HepG2 (cell line): Measurements from ENCODE around the gene PYGO2. TPM values are rescaled to one million over a fixed set of nuclear protein-coding genes. Genes with fewer than 3 reads are reported as not detected.

Experiments
- AGO2 ChIP-seq: fragments of 200-400 bp; formaldehyde crosslinking; optimal IDR thresholded peaks from 2 replicates; pipeline ENCODE3; 2017; ENCODE audit warnings: mild to moderate bottlenecking, low read depth, low read length, moderate library complexity
- DPF2 ChIP-seq: sonication (generic); formaldehyde crosslinking; IDR thresholded peaks from 2 replicates; pipeline ENCODE4 v1.4.0; 2020; ENCODE audit warnings: mild to moderate bottlenecking, low read depth, missing genetic modification reagents, borderline replicate concordance
- FIP1L1 ChIP-seq: fragments of 200-400 bp; formaldehyde crosslinking; IDR thresholded peaks from 2 replicates; pipeline ENCODE4 v1.6.1; 2018; ENCODE audit warnings: low read depth, mild to moderate bottlenecking, low read length, moderate library complexity, borderline replicate concordance; ENCODE audit not compliant: insufficient read depth
- LCORL ChIP-seq, 2 experiments: fragments of 450-650 bp in 1 of 2; sonication (generic) in 1 of 2; formaldehyde crosslinking in 1 of 2; IDR thresholded peaks; 2 replicates each; pipeline versions ENCODE4 v1.5.0 to v1.6.1; 2017 to 2020; ENCODE audit warnings: antibody characterized with exemption in 1 of 2, missing genetic modification reagents in 1 of 2
- MIER2 ChIP-seq: IDR thresholded peaks from 2 replicates; pipeline ENCODE4 v1.6.1; 2016; ENCODE audit warnings: missing biosample characterization, missing genetic modification reagents
- MTF1 ChIP-seq: sonication (generic); formaldehyde crosslinking; IDR thresholded peaks from 2 replicates; pipeline ENCODE4 v1.5.0; 2020; ENCODE audit warnings: missing genetic modification reagents
- MZF1 ChIP-seq: sonication (generic); formaldehyde crosslinking; IDR thresholded peaks from 2 replicates; pipeline ENCODE4 v1.8.1; 2023; ENCODE audit warnings: mild to moderate bottlenecking, missing genetic modification reagents, borderline replicate concordance
- PBX3 ChIP-seq: sonication (generic); formaldehyde crosslinking; IDR thresholded peaks from 2 replicates; pipeline ENCODE4 v1.8.1; 2023; ENCODE audit warnings: missing genetic modification reagents, inconsistent platforms, borderline replicate concordance
- POGK ChIP-seq: sonication (generic); formaldehyde crosslinking; conservative IDR thresholded peaks from 2 replicates; pipeline ENCODE4 v1.8.0; 2022; ENCODE audit warnings: mild to moderate bottlenecking, moderate library complexity, missing genetic modification reagents
- POLR2A ChIP-seq, 2 experiments: IDR thresholded peaks; 2 replicates each; pipeline ENCODE4 v1.6.1; 2011; ENCODE audit warnings: low read depth in 2 of 2, low read length in 2 of 2, mild to moderate bottlenecking in 1 of 2, moderate library complexity in 1 of 2; ENCODE audit not compliant: insufficient read depth in 1 of 2
- POLR2AphosphoS5 ChIP-seq: IDR thresholded peaks from 2 replicates; pipeline ENCODE4 v1.6.1; 2012; ENCODE audit warnings: low read depth, low read length
- RBFOX2 ChIP-seq: fragments of 200-400 bp; formaldehyde crosslinking; IDR thresholded peaks from 2 replicates; pipeline ENCODE4 v1.6.1; 2017; ENCODE audit warnings: low read depth, mild to moderate bottlenecking, low read length
- SSRP1 ChIP-seq: IDR thresholded peaks from 2 replicates; pipeline ENCODE4 v1.6.1; 2016; ENCODE audit warnings: control low read depth
- TAF15 ChIP-seq: fragments of 200-400 bp; formaldehyde crosslinking; IDR thresholded peaks from one replicate; pipeline ENCODE4 v1.6.1; 2018; ENCODE audit warnings: mild to moderate bottlenecking, low read depth, low read length; ENCODE audit not compliant: poor library complexity, severe bottlenecking
- TBX2 ChIP-seq: sonication (generic); formaldehyde crosslinking; IDR thresholded peaks from 2 replicates; pipeline ENCODE4 v1.5.0; 2020; ENCODE audit warnings: missing genetic modification reagents, mild to moderate bottlenecking, borderline replicate concordance
- THYN1 ChIP-seq: sonication (generic); formaldehyde crosslinking; IDR thresholded peaks from 2 replicates; pipeline ENCODE4 v1.8.1; 2023; ENCODE audit warnings: low read depth, mild to moderate bottlenecking, moderate library complexity, missing genetic modification reagents, borderline replicate concordance
- TOPORS ChIP-seq: sonication (generic); formaldehyde crosslinking; IDR thresholded peaks from 2 replicates; pipeline ENCODE4 v1.8.0; 2023; ENCODE audit warnings: mild to moderate bottlenecking, missing genetic modification reagents
- TSC22D2 ChIP-seq: sonication (generic); formaldehyde crosslinking; IDR thresholded peaks from 2 replicates; pipeline ENCODE4 v1.5.1; 2020; ENCODE audit warnings: missing genetic modification reagents, mild to moderate bottlenecking, borderline replicate concordance
- ZEB1 ChIP-seq: IDR thresholded peaks from 2 replicates; pipeline ENCODE4 v1.6.1; 2012; ENCODE audit warnings: mild to moderate bottlenecking, low read depth, inconsistent platforms; ENCODE audit not compliant: insufficient replicate concordance
- ZFYVE20 ChIP-seq: sonication (generic); formaldehyde crosslinking; IDR thresholded peaks from 2 replicates; pipeline ENCODE4 v1.8.0; 2023; ENCODE audit warnings: low read depth, mild to moderate bottlenecking, moderate library complexity, missing genetic modification reagents, borderline replicate concordance
- ZNF24 ChIP-seq: fragments of 450-650 bp; IDR thresholded peaks from 2 replicates; pipeline ENCODE4 v1.6.1; 2017; ENCODE audit warnings: antibody characterized with exemption, mild to moderate bottlenecking
- ZNF414 ChIP-seq: sonication (generic); formaldehyde crosslinking; IDR thresholded peaks from 2 replicates; pipeline ENCODE4 v1.5.0; 2020; ENCODE audit warnings: missing genetic modification reagents
- ZNF562 ChIP-seq: sonication (generic); formaldehyde crosslinking; IDR thresholded peaks from 2 replicates; pipeline ENCODE4 v1.8.0; 2022; ENCODE audit warnings: missing genetic modification reagents, borderline replicate concordance
- ZNF598 ChIP-seq: sonication (generic); formaldehyde crosslinking; IDR thresholded peaks from 2 replicates; pipeline ENCODE4 v1.5.1; 2020; ENCODE audit warnings: mild to moderate bottlenecking, missing genetic modification reagents, borderline replicate concordance
- ZNF883 ChIP-seq: sonication (generic); formaldehyde crosslinking; IDR thresholded peaks from 2 replicates; pipeline ENCODE4 v1.5.1; 2020; ENCODE audit warnings: mild to moderate bottlenecking, missing genetic modification reagents; ENCODE audit errors: not compliant biosample characterization
- ZNF891 ChIP-seq: sonication (generic); formaldehyde crosslinking; IDR thresholded peaks from 2 replicates; pipeline ENCODE4 v1.5.0; 2020; ENCODE audit warnings: mild to moderate bottlenecking, missing genetic modification reagents
- ZSCAN30 ChIP-seq: sonication (generic); formaldehyde crosslinking; IDR thresholded peaks from 2 replicates; pipeline ENCODE4 v1.5.0; 2020; ENCODE audit warnings: mild to moderate bottlenecking, missing genetic modification reagents
- polyA plus RNA-seq, 8 experiments: library from polyadenylated mRNA; depleted of rRNA in 3 of 8; stranded (reverse) in 7 of 8; unstranded in 1 of 8; fragments of >200 nt; fragmentation: Illumina TruSeq in 4 of 8; extraction: Trizol in 4 of 8; gene quantifications; 2 replicates each; pipeline versions ENCODE4 v1.2.1 to v1.2.3, GENCODE V29; 2011 to 2016; ENCODE audit warnings: low read depth in 4 of 8, missing spikeins in 1 of 8, mixed read lengths in 1 of 8; ENCODE audit not compliant: insufficient read depth in 1 of 8
- total RNA-seq, 5 experiments: library from RNA; depleted of rRNA; stranded (reverse); fragments of >200 nt; fragmentation: Illumina TruSeq; extraction: Trizol; gene quantifications; 2 replicates each; pipeline ENCODE4 v1.2.3, GENCODE V29; 2016; ENCODE audit warnings: low read depth in 1 of 5

Gene PYGO2
- total and polyA plus RNA-seq, 2 of the 13 experiments (the other 11 are each of a cell fraction or from before 2014, with no cell fraction given): 20.3 to 21.8 TPM

- TF ChIP-seq MZF1 (CRISPR knock-in tag) (no peak), ZSCAN30 (CRISPR knock-in tag) (0 out of 2 replicates have a peak, but pooled peaks have one; percentile 2), TSC22D2 (CRISPR knock-in tag) (no peak), PBX3 (CRISPR knock-in tag) (no peak), ZFYVE20 (CRISPR knock-in tag) (no peak), POLR2A (IDR thresholded peaks at IDR 0.05; ENCODE audit: insufficient read depth in 1 of 2, low read depth in 2 of 2, low read length in 2 of 2) (peak in 1 of 2 experiments; percentile 25; a peak in 1 of 4 replicates), ZEB1 (peak; percentile 69), MIER2 (CRISPR knock-in tag) (no peak), ZNF562 (CRISPR knock-in tag) (no peak), FIP1L1 (no peak), ZNF414 (CRISPR knock-in tag) (no peak), TOPORS (CRISPR knock-in tag) (no peak), TAF15 (no peak), RBFOX2 (peak; percentile 41; the same call in 1 of the 2 replicates), ZNF891 (CRISPR knock-in tag) (no peak), ZNF24 (no peak), THYN1 (CRISPR knock-in tag) (no peak), TBX2 (CRISPR knock-in tag) (no peak), AGO2 (no peak), POGK (no peak), SSRP1 (CRISPR knock-in tag) (no peak), POLR2AphosphoS5 (no peak), LCORL (IDR thresholded peaks at IDR 0.05) (no peak), LCORL (CRISPR knock-in tag; IDR thresholded peaks at IDR 0.05) (0 out of 2 replicates have a peak, but pooled peaks have one; percentile 0), MTF1 (CRISPR knock-in tag) (no peak), ZNF883 (CRISPR knock-in tag) (no peak), ZNF598 (CRISPR knock-in tag) (no peak), DPF2 (CRISPR knock-in tag) (no peak)
Measured at GRCh38 chr1:155002464-155003226, 41.1 kb upstream of the PYGO2 start, which contains the start of gene ZBTB7B (continued).
